NT2/D1 (cell line): Measurements from ENCODE around the gene SPOP.

Experiments used
- SUZ12 ChIP-seq: IDR thresholded peaks from 2 replicates; pipeline ENCODE4 v1.6.1; 2011; ENCODE audit not compliant: insufficient read length, insufficient read depth; ENCODE audit errors: extremely low read depth
- YY1 ChIP-seq: IDR thresholded peaks from 2 replicates; pipeline ENCODE4 v1.6.1; 2011; ENCODE audit not compliant: insufficient read length, insufficient read depth

GRCh38 chr17:49659661-49660382 is 18.1 kb downstream of the SPOP start:
- no peak for TF ChIP-seq YY1
- no peak for TF ChIP-seq SUZ12
